HUDEP-2 (cell line): Measurements from ENCODE around the gene OASL.
"Not testable (repeated sequence)": the region's sequence is repeated elsewhere in the genome, so short reads cannot be mapped to it uniquely, and the experiment has no call there.

ENCODE experiments used
- DNase-seq, 76 experiments: peaks; one replicate each; lab custom pipeline; 2025; ENCODE audit not compliant: unreplicated experiment in 76 of 76; lab: John Stamatoyannopoulos, UW

The OASL gene

GRCh38 chr12:121060149-121061001, 21.3 kb upstream of the OASL start:
- peak in 35 of 76 experiments; percentile 4 to 68 (median 32) for DNase-seq

DNA sequence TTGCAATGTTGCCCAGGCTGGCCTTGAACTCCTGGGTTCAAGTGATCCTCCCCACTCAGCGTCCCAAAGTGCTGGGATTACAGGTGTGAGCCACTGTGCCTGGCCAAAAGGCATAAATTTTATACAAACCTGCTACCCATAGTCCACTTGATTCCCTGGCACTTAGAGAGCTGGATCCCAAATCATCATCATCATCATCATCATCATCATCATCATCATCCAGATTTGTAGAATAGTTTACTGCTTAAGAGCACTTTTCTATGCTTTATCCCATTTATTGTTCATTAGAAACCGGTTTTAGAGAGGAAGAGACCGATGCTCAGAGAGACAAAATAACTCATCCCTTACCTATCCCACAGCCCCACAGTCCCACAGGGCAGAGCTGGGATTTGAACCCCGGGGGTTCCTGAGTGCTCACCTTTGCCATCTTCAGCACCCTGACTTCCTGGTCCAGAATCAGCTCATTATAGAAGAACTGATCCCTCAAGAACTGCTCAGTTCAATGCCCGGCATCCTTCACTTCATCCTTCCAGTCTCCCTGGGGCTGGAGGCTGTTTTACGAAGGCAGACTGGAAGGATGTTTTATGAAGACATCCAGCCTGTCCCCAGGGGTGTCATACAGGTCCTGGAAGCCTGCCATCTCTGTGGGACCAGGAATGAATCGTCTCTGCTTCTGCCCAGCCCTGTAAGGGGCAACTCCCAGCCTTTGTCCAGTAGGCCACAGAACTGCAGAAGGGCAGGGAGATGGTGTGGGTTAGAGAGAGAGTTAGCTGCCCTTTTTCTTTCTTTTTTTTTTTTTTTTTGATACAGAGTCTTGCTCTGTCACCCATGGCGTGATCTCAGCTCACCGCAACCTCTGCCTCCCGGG, 20.2 kb upstream of the OASL start:
- DNase-seq, result no peak

DNA sequence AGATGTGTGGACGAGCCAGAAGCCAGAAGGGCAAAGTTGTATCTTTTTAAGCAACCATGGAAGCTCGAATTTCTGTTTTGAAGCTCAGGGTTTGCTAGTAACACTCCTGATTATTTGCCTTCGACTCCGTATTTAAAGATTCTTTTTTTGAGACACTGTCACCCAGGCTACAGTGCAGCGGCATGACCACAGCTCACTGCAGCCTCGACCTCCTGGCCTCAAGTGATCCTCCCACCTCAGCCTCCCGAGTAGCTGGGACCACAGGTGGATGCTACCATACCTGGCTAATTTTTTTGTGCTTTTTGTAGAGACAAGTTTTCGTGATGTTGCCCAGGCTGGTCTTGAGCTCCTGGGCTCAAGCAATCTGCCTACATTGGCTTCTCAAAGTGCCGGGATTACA, 18.7 kb upstream of the OASL start:
- DNase-seq, result no peak

DNA sequence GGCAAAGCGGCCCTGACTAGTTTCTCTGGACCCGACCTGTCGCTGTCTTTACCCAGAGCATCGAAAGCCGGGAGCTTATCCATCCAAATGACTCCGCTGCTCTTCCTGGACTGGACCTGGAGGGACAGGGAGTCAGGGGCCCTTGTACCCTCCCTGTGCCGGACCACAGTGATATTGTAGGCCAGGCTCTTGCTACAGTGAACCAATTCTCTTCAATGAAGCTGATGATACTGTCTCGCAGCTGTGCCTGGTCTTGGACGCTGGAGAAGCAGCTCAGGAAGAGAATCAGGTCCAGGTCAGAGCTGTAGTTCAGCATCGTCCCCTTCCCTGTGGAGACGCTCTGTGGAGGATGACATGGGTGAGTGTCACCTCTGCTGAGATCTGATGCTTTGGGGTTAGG, 14.7 kb upstream of the OASL start:
- DNase-seq, result no peak

DNA sequence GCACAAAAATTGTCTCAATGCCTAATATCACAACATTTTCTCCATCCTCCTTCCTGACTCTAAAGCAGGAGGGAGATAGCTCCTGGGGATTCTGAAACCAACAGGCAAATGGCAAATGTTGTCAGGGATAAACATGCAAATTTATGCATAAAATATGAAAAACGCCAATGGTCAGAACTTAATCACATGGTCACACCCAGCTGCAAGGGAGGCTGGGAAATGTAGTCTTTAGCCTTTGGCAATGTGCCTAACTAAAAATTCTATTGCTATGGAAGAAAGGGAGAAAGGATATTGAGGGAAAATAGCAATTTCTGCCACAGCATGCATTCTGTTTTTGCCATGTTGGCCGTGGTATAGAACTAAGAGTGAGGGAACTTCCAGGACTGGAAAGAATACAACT, 11.7 kb upstream of the OASL start:
- no peak for DNase-seq

DNA sequence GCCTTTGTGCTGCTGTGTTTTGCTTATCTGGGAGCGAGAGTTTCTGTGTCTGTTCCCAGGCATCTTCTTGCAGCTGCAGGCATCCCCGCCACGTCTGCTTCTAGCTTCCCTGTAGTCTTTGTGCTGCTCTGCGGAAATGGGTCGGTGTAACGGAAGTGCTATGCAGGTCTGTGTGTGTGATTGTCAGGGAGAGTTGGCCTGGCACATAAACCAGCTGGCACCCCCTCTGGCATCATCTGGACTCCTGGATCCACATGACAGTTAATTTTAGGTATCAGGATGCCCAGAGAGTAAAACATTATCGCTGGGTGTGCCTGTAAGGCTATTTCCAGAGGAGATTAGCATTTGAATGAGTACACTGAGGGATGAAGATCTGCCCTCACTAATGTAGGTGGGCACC, 9.4 kb upstream of the OASL start:
- no peak for DNase-seq

DNA sequence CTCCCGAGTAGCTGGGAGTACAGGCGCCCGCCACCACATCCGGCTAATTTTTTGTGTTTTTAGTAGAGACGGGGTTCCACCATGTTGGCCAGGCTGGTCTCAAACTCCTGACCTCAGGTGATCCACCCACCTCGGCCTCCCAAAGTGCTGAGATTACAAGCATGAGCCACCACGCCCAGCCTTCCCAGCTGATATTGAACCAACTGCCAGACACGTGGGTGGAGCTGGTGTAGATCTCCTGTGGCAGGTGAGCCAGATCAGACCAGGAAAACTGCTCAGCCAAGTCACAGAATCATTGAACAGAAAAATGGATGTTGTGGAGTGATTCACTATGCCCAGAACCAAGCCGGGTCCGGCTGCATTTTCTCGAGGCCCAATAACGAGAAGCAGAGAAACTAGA, 8.4 kb upstream of the OASL start:
- DNase-seq, result not testable (repeated sequence)

DNA sequence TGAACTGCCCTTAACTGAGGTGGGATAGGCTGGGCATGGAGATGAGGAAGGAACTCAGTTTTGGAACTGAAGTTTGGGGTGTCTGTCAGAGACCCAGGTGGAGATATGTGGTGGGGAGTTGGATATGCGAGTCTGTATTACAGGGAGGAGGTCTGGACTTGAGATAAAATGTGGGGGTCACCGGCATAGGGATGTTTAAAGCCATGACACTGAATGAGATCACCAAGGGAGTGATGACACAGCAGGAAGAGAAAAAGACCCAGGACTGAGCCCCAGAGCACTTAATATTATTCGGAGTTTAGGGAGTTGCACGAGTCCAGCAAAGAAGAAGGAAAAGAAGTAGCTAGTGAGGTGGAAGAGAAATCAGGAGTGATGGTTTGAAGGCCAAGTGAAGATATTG, 4.0 kb upstream of the OASL start:
- no peak for DNase-seq

- no peak for DNase-seq
Measured at GRCh38 chr12:121036810-121037326, 2.2 kb downstream of the OASL start.

DNA sequence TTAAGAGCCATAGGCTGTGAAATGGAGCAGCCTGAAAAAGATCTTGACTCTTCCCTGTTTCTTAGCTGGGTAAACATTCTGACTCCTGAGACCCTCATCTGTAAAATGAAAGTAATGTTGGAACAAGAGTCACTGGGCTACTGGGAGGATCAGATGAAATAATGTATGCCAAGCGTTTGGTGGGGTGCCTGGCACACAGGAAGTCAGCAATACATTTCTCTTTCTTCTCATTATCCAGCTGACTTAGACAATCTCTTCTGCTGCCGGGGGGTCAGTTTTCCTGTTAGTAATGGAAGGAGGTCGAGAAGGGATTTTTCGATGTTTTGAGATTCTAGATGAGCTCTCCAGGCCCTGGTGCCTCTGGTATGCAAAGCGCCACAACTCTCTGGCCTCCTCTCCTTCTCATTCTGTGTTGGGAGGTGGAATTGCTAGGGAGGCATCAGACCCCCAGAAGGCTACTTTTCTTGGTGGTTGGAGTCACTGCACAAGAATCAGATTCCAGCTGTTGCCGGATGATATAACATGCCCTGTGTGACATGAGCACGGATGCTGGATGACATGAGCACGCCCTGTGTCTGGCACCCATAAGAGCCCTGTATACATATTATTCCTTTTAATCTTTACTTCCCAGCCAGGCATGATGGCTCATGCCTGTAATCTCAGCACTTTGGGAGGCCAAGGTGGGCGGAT, 4.3 kb downstream of the OASL start:
- DNase-seq, result no peak

DNA sequence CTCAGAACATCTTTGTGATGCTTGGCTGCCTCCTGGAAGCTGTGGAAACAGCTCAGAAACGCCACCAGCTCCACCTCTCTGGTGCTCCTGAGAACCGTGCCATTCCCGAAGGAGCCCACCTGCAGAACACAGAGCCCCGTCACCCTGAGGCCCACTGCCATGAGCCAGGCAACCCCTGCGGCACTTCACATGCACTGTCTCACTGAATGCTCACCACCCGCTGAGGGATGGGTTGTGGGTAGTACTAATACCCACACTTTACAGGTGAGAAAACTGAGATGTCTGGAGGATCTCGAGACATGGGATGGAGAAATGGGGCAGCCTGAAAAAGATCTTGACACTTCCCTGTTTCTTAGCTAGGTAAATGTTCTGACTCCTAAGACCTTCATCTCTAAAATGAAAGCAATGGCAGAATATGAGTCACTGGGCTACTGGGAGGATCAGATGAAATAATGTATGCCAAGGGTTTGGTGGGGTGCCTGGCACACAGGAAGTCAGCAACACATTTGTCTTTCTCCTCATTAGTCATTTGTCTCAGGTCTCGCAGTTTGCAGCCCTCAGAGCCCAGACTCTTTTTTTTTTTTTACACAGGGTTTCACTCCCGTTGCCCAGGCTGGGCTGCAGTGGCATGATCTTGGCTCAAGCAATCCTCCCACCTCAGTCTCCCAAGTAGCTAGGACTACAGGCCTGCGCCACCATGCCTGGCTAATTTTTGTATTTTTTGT, 5.3 kb downstream of the OASL start:
- peak in 1 of 76 experiments; percentile 16 for DNase-seq

DNA sequence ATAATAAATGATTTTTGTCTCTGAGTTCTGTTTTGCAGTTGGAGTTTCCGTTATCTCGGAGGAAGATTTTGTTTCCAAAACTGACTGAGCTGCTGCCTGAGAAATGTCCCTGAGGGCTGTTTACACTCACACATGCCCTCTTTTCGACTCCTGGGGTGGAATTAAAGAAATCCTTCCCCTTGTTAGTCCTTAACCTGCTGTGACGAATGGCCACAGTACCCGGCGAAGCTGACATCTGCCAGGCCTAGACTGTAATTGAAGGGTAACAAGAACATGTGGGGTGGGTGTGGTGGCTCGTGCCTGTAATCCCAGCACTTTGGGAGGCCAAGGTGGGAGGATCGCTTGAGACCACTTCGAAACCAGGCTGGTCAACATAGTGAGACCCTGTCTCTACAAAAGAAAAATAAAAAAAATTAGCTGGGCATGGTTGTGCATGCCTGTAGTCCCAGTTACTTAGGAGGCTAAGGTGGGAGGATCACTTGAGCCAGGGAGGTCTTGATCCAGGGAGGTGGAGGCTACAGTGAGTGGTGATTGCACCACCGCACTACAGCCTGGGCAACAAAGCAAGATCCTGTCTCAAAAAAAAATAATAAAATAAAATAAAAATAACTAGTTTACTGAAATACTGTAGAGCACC, 8.4 kb downstream of the OASL start:
- DNase-seq, result no peak

GRCh38 chr12:121026274-121027045, 12.6 kb downstream of the OASL start:
- DNase-seq, result no peak

GRCh38 chr12:121025442-121026226, 13.4 kb downstream of the OASL start:
- no peak for DNase-seq

GRCh38 chr12:121023799-121024198, 15.2 kb downstream of the OASL start:
- no peak for DNase-seq

- DNase-seq, result no peak
Measured at GRCh38 chr12:121022713-121023112, 16.3 kb downstream of the OASL start.

DNA sequence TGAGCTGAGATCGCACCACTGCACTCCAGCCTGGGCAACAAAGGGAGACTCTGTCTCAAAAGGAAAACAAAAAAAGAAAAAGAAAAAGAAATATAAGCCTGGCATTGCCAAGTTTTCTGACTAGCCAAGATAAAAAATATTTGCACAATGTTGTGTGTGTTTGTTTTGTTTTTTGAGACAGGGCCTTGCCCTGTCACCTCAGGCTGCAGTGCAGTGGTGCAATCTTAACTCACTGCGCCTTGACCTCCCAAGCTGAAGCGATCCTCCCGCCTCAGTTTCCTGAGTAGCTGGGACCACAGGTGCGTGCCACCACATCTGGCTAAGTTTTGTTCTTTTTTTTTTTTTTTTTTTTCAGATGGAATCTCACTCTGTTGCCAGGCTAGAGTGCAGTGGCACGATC, 17.3 kb downstream of the OASL start:
- no peak for DNase-seq

GRCh38 chr12:121018860-121019617, 20.0 kb downstream of the OASL start:
- DNase-seq, result no peak
